Coronary artery (tissue), 2 donors: ENCODE data around the gene ACYP1.

Source experiments
- DNase-seq: peaks from one replicate; pipeline ENCODE4 v3.0.0-alpha.2; 2017; ENCODE audit warnings: low spot score
- H3K27ac ChIP-seq, 2 donors: fragments of 200-600 bp; sonication (generic); one replicate each; pipeline ENCODE4 v1.5.1; 2016 to 2019
- H3K4me3 ChIP-seq: fragments of 200-600 bp; sonication (generic); 2 replicates; pipeline ENCODE4 v1.5.1; 2016; ENCODE audit warnings: mild to moderate bottlenecking, moderate library complexity
- TF ChIP-seq, protein P1 (sequence below): fragments of 200-600 bp; sonication (generic); IDR thresholded peaks from one replicate; pipeline ENCODE4 v1.5.1; 2019; ENCODE audit warnings: antibody characterized with exemption

Gene ACYP1

DNA sequence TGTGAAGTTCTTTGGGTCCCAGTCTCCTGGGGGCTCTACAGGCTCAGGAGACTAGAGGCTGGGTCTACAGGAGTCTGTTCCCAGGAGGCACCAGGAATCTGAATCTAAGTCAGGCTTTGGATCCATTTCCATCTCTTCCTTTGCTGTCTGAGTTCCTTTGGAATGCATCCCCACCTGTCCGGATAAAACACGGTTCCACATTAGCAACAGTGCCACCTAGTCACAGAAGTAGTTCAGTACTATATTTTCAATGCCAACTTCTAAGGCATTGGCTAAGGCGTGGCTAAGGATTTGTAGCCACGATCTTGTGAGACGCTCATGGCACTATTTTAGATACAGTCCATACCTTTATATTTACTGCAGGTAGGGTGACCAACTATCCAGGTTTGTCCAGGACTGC is 20.7 kb upstream of the ACYP1 start:
- TF ChIP-seq, protein P1, sequence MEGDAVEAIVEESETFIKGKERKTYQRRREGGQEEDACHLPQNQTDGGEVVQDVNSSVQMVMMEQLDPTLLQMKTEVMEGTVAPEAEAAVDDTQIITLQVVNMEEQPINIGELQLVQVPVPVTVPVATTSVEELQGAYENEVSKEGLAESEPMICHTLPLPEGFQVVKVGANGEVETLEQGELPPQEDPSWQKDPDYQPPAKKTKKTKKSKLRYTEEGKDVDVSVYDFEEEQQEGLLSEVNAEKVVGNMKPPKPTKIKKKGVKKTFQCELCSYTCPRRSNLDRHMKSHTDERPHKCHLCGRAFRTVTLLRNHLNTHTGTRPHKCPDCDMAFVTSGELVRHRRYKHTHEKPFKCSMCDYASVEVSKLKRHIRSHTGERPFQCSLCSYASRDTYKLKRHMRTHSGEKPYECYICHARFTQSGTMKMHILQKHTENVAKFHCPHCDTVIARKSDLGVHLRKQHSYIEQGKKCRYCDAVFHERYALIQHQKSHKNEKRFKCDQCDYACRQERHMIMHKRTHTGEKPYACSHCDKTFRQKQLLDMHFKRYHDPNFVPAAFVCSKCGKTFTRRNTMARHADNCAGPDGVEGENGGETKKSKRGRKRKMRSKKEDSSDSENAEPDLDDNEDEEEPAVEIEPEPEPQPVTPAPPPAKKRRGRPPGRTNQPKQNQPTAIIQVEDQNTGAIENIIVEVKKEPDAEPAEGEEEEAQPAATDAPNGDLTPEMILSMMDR, result no peak
- H3K27ac ChIP-seq, result no peak overlapping the region
- no peak for DNase-seq
- no peak overlapping the region for H3K4me3 ChIP-seq

DNA sequence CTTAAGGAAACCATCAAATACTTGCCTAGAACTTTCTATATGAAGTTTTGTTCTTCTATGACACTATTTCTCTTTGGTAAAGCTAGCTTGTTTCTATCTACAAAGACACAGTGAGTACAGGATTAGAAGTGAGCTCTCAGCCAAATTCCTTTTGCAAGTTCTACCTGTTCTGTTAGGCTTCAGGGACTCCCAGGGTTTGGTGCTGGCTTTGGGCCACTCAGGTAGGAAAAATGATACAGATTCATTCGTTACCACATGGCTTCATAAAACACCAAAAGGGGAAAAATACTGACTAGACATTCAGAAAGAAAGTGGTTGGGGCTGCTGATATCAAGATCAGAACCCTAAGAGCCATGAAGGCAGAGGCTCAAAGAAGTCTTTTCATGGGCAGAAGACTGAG is 19.4 kb upstream of the ACYP1 start:
- DNase-seq, result no peak
- H3K4me3 ChIP-seq, result no peak overlapping the region
- TF ChIP-seq, protein P1, result no peak
- H3K27ac ChIP-seq, result no peak overlapping the region

DNA sequence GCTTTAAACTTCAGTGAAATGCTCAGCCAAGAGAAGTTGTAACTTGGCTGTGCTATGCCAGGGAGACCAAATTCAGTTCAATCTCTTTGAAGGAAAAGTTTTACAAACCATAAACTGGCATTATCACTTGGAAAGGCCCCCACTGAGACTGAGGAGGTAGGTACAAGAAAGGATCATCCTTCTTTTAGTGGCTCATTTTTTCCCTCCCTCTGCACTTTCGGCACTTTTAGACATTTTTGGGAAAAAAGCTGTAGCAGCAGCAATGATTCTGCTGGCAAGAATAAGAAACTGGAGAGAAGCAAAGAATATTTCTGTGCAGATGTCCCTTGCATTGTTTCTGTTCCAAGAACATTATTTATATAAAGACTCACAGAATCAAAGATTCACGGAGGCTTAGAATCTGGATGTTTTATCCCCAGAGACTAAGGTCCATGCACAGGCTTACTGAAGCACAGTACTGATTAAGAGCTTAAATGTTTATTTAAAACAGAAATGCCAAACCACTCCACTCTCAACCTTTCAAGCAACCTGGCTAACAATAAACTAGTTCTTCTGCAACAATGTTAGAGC is 17.9 kb upstream of the ACYP1 start:
- Histone ChIP-seq H3K27ac (no peak overlapping the region), H3K4me3 (no peak overlapping the region)
- TF ChIP-seq, protein P1, result no peak
- no peak for DNase-seq

DNA sequence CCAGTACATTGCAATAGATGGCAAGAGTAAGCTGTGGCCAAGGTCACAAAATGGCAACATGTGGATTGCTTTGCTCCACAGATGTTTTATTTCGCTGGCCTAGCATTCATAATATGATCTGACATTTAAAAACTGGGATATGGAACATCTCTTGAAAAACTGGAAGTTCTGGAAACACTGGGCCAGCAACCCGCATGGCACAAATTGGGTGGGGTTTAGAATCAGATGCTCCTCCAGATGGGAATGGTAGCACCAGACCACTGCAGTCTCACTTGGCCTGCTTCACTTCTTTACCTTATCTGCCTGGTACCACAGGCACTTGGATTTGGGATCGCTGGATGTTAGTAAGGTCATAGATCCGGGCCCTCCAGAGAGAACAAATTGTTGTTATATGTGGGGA is 15.7 kb upstream of the ACYP1 start:
- H3K27ac ChIP-seq, result no peak overlapping the region
- DNase-seq, result no peak
- no peak overlapping the region for H3K4me3 ChIP-seq
- TF ChIP-seq, protein P1, result no peak

DNA sequence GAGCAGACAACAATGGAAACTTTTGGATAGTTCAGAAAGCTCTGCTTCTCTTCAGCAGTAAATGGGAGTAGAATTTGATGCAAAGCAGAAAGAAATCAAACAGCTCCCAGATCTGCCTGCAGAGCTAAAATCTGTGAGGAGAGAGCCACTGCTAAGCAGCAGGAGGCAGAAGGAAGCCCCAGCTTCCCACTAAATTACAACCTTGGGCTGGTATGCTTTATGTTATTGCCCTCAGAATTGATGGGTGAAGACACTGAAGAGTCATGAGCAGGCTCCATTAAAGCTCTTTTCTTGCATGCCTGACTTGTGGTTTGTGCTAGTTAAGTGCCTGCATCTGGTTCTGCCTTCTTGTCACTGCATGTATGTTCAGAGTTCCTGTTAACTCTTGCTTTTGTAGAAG is 14.0 kb upstream of the ACYP1 start:
- Histone ChIP-seq H3K4me3 (no peak overlapping the region), H3K27ac (no peak overlapping the region)
- TF ChIP-seq, protein P1, result no peak
- DNase-seq, result no peak

DNA sequence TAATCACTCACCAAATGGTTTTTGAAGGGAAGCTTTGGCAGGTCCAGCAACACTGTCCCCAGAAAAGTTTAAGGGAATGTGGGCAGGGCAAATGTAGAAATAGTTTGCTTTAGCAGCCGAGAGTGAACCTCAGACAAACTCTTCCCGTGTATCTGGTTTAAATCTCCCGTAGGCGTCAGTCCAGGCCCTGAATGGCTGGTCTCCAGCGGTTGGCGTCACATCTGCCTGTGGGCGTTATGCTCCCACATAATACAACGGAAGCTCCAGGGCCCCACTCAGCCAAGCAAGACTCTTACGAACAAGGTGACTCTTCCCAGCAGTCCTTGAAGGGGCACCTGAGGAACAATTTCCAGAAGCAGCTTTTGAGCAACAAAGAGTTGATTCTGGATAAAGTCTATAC is 6.6 kb upstream of the ACYP1 start:
- Histone ChIP-seq H3K4me3 (no peak overlapping the region), H3K27ac (peak overlapping the region; percentile 50 to 91)
- TF ChIP-seq, protein P1, result no peak
- no peak for DNase-seq

DNA sequence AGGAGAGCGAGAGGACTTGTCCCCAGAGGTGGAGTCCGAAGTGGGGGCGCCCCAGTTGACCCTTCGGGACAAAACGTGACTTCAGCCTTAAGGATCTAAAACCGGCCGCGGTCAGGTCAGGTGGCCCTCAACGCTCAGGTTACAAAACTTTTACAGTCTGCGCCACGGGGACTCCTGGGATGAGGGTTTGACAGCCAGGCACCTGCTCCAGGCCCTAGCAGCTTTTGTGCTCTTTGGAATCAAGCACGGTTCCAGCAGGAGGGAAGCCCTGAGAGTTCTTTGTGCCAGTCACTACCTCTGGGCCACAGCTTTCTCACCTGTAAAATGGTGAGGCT is 6.0 kb upstream of the ACYP1 start:
- H3K27ac ChIP-seq, result peak overlapping the region; percentile 50 to 91
- DNase-seq, result no peak
- peak overlapping the region; percentile 63 for H3K4me3 ChIP-seq
- TF ChIP-seq, protein P1, result no peak
